Suprapubic skin (tissue), 4 donors: ENCODE data around the gene PDS5B. TPM values are rescaled to one million over a fixed set of nuclear protein-coding genes. Genes with fewer than 3 reads are reported as not detected.

ENCODE experiments used
- DNase-seq, 2 donors: peaks; one replicate each; pipeline ENCODE4 v3.0.0-alpha.2; 2019; ENCODE audit warnings: low spot score in 2 of 2
- H3K27ac ChIP-seq: fragments of 200-600 bp; sonication (generic); one replicate; pipeline ENCODE4 v1.5.1; 2019
- H3K27me3 ChIP-seq: fragments of 200-600 bp; sonication (generic); one replicate; pipeline ENCODE4 v1.5.1; 2019
- H3K36me3 ChIP-seq: fragments of 200-600 bp; sonication (generic); one replicate; pipeline ENCODE4 v1.5.1; 2019
- H3K4me1 ChIP-seq: fragments of 200-600 bp; sonication (generic); one replicate; pipeline ENCODE4 v1.5.1; 2019
- H3K4me3 ChIP-seq: fragments of 200-600 bp; sonication (generic); one replicate; pipeline ENCODE4 v1.5.1; 2019; ENCODE audit warnings: mild to moderate bottlenecking
- H3K9me3 ChIP-seq: fragments of 200-600 bp; sonication (generic); one replicate; pipeline ENCODE4 v1.5.1; 2019
- CTCF ChIP-seq, 2 donors: fragments of 200-600 bp in 1 of 2; fragments of 450-650 bp in 1 of 2; sonication (generic) in 1 of 2; IDR thresholded peaks; one replicate each; pipeline ENCODE4 v1.5.1; 2016 to 2019; ENCODE audit warnings: antibody characterized with exemption in 2 of 2, mild to moderate bottlenecking in 1 of 2, moderate library complexity in 1 of 2
- EP300 ChIP-seq: sonication (generic); formaldehyde crosslinking; IDR thresholded peaks from one replicate; pipeline ENCODE4 v1.6.1; 2017; ENCODE audit warnings: antibody characterized with exemption
- POLR2A ChIP-seq, 2 donors: fragments of 450-650 bp; IDR thresholded peaks; one replicate each; pipeline ENCODE4 v1.6.1; 2017; ENCODE audit warnings: antibody characterized with exemption in 2 of 2, mild to moderate bottlenecking in 2 of 2, moderate library complexity in 2 of 2
- POLR2AphosphoS5 ChIP-seq, 3 donors: sonication (generic); formaldehyde crosslinking; IDR thresholded peaks; one replicate each; pipeline ENCODE4 v1.6.1; 2017; ENCODE audit warnings: antibody characterized with exemption in 3 of 3
- WGBS: methylation state at CpG from one replicate; pipeline ENCODE4 v1.1.5; 2018; 5-methylcytosine and 5-hydroxymethylcytosine counted together
- total RNA-seq, 4 donors: library from RNA; depleted of rRNA; stranded (reverse); fragments of >200 nt; gene quantifications; one replicate each; pipeline ENCODE4 v1.1.0, GENCODE V29; 2016

Gene PDS5B
- total RNA-seq, 4 donors from 2014 or later, result 17.8 to 48.2 (median 28.5) TPM

- Histone ChIP-seq H3K27me3 (no peaks in the 10 kb centered on the region), H3K4me3 (no peak overlapping the region), H3K9me3 (peaks cover 10% of the 10 kb centered on the region), H3K4me1 (peaks cover 12% of the 10 kb centered on the region), H3K27ac (no peak overlapping the region), H3K36me3 (no peaks in the 10 kb centered on the region)
- TF ChIP-seq POLR2A (IDR thresholded peaks at IDR 0.05), result no peak
- TF ChIP-seq POLR2AphosphoS5 (IDR thresholded peaks at IDR 0.05), result no peak
- no peak for TF ChIP-seq CTCF (IDR thresholded peaks at IDR 0.05)
- TF ChIP-seq EP300, result no peak
- DNase-seq, result no peak
- 19% methylated on average over 1 of the region's 1 CpG for WGBS
Measured at GRCh38 chr13:32627793-32628192, 41.5 kb downstream of the PDS5B start.

- Histone ChIP-seq H3K36me3 (no peaks in the 10 kb centered on the region), H3K9me3 (no peaks in the 10 kb centered on the region), H3K27ac (no peak overlapping the region), H3K4me3 (no peak overlapping the region), H3K27me3 (no peaks in the 10 kb centered on the region), H3K4me1 (peaks cover 12% of the 10 kb centered on the region)
- no peak for DNase-seq
- TF ChIP-seq POLR2A (IDR thresholded peaks at IDR 0.05), result no peak
- TF ChIP-seq EP300, result no peak
- no peak for TF ChIP-seq POLR2AphosphoS5 (IDR thresholded peaks at IDR 0.05)
- TF ChIP-seq CTCF (IDR thresholded peaks at IDR 0.05), result no peak
- WGBS, result 86% methylated on average over 2 of the region's 2 CpGs
Measured at GRCh38 chr13:32629313-32629712, 43.1 kb downstream of the PDS5B start.

GRCh38 chr13:32629866-32630265, 43.6 kb downstream of the PDS5B start:
- H3K4me1 ChIP-seq, result peaks cover 12% of the 10 kb centered on the region
- H3K9me3 ChIP-seq, result no peaks in the 10 kb centered on the region
- H3K27me3 ChIP-seq, result no peaks in the 10 kb centered on the region
- H3K4me3 ChIP-seq, result no peak overlapping the region
- H3K36me3 ChIP-seq, result no peaks in the 10 kb centered on the region
- TF ChIP-seq POLR2AphosphoS5 (IDR thresholded peaks at IDR 0.05) (no peak), POLR2A (IDR thresholded peaks at IDR 0.05) (no peak), CTCF (IDR thresholded peaks at IDR 0.05) (no peak), EP300 (no peak)
- H3K27ac ChIP-seq, result no peak overlapping the region
- 86% methylated on average over 1 of the region's 1 CpG for WGBS
- no peak for DNase-seq

GRCh38 chr13:32632343-32632909, 46.2 kb downstream of the PDS5B start:
- TF ChIP-seq POLR2A (IDR thresholded peaks at IDR 0.05), result no peak
- TF ChIP-seq EP300, result no peak
- no peak for TF ChIP-seq POLR2AphosphoS5 (IDR thresholded peaks at IDR 0.05)
- no peak for TF ChIP-seq CTCF (IDR thresholded peaks at IDR 0.05)
- no peak for DNase-seq
- Histone ChIP-seq H3K27me3 (no peaks in the 10 kb centered on the region), H3K4me3 (no peak overlapping the region), H3K36me3 (no peaks in the 10 kb centered on the region), H3K4me1 (no peaks in the 10 kb centered on the region), H3K27ac (no peak overlapping the region), H3K9me3 (no peaks in the 10 kb centered on the region)
- 100% methylated on average over 3 of the region's 3 CpGs for WGBS

GRCh38 chr13:32636711-32637110, 50.5 kb downstream of the PDS5B start:
- Histone ChIP-seq H3K4me1 (no peaks in the 10 kb centered on the region), H3K9me3 (no peaks in the 10 kb centered on the region), H3K36me3 (no peaks in the 10 kb centered on the region), H3K4me3 (no peak overlapping the region), H3K27me3 (no peaks in the 10 kb centered on the region), H3K27ac (no peak overlapping the region)
- no peak for DNase-seq
- 98% methylated on average over 1 of the region's 1 CpG for WGBS
- TF ChIP-seq EP300 (no peak), POLR2AphosphoS5 (IDR thresholded peaks at IDR 0.05) (no peak), POLR2A (IDR thresholded peaks at IDR 0.05) (no peak), CTCF (IDR thresholded peaks at IDR 0.05) (no peak)
